ENCODE measurements around the gene DNMBP.
"Not testable (repeated sequence)": the region's sequence is repeated elsewhere in the genome, so short reads cannot be mapped to it uniquely, and the experiment has no call there.

The DNMBP gene

DNA sequence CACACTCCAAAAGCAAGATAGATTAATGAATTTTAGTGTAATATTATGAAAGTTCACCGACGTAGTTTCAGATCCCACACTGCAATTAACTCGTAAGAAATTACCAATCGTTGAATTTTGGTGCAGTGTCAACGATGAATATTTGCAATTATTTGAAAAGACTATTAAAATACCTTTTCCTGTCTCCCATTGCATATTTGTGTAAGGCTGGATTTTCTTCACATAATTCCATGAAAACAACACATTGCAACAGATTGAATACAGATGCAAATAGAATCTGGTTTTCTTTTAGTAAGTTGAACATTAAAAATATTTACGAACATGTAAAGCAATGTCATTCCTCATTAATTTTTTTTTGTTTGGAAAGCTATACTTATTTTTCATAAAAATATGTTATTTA, 50.9 kb downstream of the DNMBP start:
- FAIRE-seq (no peak), DNase-seq (ENCODE audit: extremely low spot score, insufficient read length, low read depth) (no peak)

DNA sequence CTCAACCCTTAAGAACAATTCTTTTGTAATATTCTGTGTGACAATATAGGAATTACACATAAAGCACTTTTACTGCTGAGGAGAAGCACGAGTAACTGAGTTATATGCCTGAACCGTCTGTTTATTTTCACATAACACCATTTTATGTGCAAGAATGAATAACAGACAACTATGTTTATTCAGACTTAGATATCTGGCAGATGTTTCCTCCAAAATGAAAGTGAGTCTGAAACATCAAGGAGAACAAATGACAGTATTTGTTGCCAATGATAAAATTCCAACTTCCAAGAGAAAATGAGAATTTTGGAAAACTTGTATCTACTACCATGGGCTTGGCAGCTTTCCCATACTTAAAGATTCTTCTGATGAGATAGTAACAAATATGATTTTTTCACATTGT, 51.4 kb downstream of the DNMBP start:
- no peak for DNase-seq (ENCODE audit: extremely low spot score, insufficient read length, low read depth)
- FAIRE-seq, result no peak

DNA sequence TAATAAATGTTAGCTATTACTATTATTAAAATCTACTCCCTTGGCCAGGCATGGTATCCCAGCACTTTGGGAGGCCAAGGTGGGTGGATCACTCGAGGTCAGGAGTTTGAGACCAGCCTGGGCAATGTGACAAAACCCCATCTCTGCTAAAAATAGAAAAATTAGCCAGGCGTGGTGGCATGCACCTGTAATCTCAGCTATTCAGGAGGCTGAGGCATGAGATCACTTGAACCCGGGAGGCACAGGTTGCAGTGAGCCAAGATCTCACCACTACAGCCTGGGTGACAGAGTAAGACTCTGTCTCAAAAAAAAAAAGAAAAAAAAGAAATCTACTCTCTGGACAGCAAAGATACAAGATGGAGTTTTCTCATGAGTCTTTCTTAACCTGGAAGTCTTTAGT, 56.2 kb downstream of the DNMBP start:
- not testable (repeated sequence) for FAIRE-seq; DNase-seq (ENCODE audit: extremely low spot score, insufficient read length, low read depth)

DNA sequence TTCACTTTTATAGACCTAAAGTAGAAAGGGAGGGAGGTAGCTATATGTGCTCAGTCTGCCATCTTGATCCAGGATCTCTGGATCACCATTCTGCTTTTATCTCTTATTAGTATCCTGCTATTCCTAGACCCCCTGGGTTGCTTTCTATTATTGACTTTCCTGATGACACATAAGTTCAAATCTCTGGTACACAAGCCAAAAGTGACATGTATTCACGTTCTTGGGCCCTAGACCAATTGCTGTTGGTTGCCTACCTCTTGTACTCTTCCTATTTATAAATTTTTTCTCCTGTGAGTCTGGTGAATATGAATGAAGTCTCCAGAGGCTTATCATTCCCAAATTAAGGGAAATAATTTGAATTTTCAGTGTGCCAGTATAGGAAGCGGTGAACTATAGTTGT, 56.9 kb downstream of the DNMBP start:
- FAIRE-seq (no peak), DNase-seq (ENCODE audit: extremely low spot score, insufficient read length, low read depth) (no peak)

DNA sequence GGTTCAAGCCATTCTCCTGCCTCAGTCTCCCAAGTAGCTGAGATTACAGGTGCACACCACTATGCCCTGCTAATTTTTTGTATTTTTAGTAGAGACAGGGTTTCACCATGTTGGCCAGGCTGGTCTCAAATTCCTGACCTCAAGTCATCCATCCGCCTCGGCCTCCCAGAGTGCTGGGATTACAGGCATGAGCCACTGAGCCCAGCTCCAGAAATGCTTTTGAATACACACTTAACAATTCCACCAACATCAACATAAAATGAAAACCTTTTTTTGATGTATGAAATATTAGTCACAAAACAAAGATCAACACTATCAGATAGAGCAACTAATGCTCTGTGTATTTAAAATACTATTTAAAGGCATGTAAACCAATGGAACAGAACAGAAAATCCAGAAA, 63.7 kb downstream of the DNMBP start:
- DNase-seq (ENCODE audit: extremely low spot score, insufficient read length, low read depth); FAIRE-seq: not testable (repeated sequence)

DNA sequence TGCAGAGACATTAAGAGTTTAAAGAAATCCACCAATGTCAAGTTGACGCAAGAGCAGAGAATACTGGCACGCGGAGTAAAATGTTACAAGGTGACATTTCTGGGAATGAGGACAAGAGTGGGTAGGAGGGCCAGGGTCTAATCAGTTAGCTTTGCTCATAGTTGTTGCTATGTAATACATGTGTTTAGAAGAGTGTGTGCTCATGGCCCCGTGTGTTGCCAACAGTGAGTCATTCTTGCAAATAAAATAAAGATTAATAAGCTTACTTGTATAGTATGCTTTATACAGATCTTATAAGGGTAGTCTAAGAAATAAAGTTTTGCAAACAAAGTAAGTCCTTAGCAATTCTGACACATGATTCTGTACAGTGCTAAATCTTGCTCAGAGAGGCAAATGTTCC, 64.5 kb downstream of the DNMBP start:
- FAIRE-seq (no peak), DNase-seq (ENCODE audit: extremely low spot score, insufficient read length, low read depth) (no peak)

DNA sequence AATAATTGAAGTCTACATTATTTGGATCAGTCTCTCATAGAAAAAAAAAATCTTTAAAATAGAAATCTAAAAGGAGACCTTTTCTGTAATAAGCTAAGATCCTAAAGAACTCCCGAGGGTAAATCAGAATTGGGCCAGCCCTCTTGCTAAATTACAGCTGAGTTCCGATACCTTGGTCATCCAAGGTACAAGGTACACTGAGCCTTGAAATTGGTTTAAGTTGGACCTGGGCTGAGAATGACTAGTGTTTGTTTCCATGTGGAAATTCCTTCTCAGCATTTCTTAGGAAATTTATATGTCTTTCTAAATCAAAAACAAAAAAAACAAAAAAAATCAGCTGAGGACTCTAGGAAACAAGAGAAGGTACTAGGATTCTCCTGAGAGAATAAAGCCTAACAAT, 64.9 kb downstream of the DNMBP start:
- FAIRE-seq (no peak), DNase-seq (ENCODE audit: extremely low spot score, insufficient read length, low read depth) (no peak)

DNA sequence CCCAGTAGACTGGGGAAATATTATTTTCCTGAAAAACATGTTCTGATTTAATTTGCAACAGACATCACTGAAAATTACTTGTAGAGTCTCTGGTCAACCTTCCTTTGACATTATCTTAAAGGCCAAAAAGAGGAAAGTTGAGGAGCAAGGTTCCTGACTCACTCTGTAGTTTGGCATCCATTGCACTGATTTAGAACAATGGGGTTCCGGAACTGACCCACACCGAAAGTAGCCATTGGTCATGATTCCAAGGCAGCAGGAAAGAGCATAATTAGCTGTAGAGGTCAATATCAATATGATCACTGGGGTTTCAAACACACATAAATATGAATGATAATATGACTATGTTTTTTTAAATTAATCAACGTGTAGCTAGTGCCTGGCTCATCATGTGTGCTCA, 65.8 kb downstream of the DNMBP start:
- no peak for FAIRE-seq
- DNase-seq (ENCODE audit: extremely low spot score, insufficient read length, low read depth), result no peak

DNA sequence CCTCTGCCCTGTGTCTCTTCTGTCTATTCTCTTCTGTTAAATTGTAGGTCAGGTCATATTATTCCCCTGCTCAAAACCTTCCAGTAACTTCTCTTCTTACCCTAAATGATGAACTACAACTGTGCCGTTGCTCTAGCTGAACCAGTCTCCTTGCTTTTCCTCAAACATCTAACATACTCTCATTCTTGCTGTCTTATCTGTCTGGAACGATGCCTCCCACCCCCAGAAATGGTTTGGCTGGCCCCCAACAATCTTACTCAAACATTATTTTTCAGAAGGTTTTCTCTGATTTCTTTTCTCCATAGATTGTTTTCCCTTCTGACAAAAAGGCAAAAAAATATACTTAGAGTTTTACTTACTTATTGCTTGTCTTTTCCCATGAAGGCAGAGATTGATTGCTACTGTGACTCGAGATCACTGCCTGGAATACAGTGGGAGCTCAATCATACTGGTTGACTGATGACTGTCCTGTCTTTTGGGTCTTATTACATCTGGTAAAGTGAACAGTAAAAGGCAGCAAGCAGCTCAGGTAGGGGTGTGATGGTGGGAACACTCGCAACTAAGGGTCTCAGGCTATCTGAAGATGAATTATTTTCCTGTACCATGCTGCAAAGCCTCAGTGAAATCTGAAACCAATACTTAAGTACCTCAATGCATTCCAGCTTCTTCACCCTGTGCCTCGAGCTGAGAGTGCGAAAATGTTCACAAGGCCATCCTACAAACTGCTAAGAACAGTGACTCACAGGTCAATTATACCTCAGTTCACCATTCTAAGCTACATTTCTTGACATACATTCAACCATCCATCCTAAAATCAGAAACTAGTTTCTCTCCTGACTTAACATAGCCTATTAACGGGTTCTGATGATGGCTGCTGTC, 67.6 kb downstream of the DNMBP start:
- DNase-seq (ENCODE audit: extremely low spot score, insufficient read length, low read depth) (no peak), FAIRE-seq (no peak)

DNA sequence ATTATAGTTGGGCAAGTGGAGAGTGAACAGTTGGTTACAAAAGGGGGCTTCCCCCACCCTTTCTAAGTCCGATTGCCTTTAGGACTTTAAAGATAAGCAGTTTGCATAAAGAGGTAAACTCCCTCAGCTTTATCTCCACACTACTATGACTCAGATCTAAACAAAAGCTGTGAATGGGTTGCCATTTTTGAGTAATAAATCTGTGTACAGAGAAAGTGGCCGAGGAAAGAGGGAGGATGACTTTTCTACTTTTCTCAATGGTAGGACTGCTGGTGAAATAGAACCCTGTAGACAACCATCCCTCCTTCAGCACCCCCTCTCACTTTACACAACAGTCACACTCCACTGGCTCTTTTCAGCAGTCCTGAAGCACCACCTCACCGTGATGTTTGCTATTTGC, 71.2 kb downstream of the DNMBP start:
- DNase-seq (ENCODE audit: extremely low spot score, insufficient read length, low read depth), result peak; percentile 30
- FAIRE-seq, result peak; percentile 41

DNA sequence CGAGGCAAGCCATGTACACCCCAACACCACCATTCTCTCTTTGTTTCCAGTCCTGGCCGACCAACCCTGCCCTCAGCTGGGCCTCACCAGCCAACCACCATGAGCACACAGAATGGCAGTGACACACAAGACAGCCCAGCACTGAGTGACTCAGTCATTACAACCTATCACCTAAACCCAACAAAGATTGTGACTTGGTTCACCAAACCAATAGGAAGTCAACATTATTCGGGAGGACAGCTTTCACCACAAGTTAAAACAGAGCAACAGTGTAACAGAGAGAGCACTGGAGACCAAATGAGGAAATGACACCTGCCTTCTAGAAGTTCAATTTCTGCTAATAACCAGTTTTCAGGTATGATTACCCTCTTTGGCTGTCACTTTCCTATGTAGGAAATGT, 72.1 kb downstream of the DNMBP start:
- DNase-seq (ENCODE audit: extremely low spot score, insufficient read length, low read depth) (peak; percentile 9), FAIRE-seq (no peak)

DNA sequence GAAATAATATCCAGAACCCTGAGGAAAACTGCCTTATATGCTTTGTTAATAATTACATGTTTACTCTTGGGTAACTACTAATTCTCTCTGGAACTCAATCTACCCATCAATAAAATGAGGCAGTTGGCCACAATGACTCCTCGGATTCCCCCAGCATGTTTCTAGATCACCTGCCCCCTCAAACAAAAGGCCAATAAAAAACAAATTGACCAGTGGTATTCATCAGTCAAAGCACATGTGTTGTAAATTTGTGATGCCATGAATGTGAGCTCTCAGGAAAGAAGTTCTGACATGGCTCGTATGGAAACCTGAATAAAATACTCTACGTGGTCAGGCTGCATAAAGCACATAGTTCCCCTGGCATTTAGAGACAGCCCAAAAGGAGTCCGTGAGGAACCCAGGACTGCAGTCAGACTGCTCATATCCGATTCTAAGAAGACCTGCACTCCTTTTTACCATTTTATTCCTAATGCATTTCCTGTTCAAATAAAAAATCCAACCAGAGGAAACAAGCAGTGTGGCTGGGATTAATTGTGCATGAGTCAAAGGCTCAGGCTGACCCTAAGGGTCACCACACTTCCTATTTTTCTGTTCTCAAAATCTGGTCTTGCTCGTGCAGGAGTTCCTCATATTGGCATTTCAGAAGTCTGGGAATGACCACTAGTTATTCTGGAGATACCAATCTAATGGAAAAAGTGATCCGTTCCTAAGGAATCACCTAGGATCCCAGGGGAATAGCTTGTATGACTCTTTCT, 77.4 kb downstream of the DNMBP start:
- DNase-seq (ENCODE audit: extremely low spot score, insufficient read length, low read depth), result not testable (repeated sequence)

DNA sequence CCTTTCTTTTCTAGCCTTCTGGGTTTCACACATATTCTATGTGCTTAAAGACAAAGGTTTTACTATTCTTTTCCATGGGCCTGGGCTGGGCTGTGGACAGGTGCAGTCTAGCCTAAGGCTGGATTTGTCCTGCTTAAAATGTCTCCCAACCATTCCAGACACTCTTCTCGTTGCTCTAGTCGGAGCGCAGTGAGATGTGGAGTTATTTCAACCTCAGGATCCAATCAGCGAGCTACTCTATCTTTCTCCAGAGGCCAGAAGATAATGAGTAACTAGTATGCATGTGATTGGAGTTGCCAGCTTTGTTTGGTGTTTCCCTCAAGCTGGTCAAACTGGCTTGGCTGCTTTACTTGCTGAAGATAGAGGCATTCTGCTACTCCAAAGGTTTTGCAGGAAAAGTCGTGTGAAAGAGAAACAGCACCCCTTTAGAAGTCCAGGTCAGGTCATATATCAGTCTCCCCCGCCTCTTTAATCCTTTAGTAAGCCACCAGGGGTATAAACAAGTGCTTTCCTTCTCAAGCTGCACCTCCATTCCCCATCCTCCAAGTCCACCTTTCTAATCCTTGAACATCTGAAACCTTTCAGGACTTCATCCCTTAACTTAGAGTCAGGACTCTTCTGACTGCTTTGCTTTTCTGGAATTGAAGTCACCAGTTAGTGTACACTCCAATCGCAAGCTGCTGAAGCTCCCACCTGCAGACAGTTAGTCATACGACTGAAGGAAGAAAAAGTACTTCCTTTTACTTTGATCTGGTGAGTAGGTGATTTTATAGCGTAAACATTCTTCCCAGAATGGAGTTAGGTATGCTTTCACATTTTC, 78.8 kb downstream of the DNMBP start:
- FAIRE-seq (no peak), DNase-seq (ENCODE audit: extremely low spot score, insufficient read length, low read depth) (no peak)

More for the DNA sequence above, 77.4 kb downstream of the DNMBP start:
- not testable (repeated sequence) for FAIRE-seq

DNA sequence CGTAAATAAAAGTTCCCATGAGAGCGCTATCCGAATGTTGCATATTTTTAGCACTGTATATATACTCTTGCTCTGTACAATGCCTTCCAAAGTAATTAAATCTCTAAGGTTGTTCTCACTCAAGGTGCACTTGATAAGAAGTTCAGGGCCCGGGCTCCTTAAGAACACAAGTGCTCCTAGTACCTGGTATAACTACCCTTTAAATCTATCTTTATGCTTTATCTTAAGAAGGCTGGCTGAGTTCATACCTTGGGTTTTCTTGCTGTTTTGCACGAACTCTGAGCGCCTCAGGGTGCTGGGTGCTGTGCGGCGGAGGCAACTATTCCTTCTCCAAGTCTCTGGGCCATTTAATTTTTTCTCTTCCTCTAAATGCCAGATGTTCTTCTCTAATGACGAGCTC, 80.4 kb downstream of the DNMBP start:
- no peak for FAIRE-seq

DNA sequence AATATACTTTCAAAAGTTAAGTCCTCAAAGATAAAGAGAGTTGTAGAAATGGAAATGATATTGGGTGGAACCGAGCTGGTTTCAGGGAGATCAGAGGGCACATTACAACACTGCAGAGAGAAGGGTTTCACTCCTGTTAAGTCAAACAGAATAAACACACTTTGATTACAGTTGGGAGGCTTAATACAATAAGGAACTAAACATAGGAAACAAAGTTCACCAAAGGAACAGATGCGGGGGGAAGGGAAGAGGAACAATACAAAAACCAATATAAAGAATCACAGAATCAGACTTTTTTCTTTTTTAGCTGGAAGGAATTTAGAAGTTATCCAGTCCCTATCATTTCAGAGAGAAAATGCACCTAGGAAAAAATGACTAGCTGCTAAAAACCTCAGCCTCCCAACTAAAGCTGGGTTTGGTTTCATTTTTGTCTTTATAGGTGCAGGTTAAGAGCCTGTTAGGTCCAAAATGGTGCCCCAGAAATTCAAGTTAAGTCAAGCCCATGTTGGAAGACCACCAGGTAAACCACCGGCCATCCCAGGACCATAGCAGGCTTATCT, 81.9 kb downstream of the DNMBP start:
- DNase-seq (ENCODE audit: extremely low spot score, insufficient read length, low read depth) (no peak), FAIRE-seq (no peak)

More for the DNA sequence above, 80.4 kb downstream of the DNMBP start:
- no peak for DNase-seq (ENCODE audit: extremely low spot score, insufficient read length, low read depth)

DNA sequence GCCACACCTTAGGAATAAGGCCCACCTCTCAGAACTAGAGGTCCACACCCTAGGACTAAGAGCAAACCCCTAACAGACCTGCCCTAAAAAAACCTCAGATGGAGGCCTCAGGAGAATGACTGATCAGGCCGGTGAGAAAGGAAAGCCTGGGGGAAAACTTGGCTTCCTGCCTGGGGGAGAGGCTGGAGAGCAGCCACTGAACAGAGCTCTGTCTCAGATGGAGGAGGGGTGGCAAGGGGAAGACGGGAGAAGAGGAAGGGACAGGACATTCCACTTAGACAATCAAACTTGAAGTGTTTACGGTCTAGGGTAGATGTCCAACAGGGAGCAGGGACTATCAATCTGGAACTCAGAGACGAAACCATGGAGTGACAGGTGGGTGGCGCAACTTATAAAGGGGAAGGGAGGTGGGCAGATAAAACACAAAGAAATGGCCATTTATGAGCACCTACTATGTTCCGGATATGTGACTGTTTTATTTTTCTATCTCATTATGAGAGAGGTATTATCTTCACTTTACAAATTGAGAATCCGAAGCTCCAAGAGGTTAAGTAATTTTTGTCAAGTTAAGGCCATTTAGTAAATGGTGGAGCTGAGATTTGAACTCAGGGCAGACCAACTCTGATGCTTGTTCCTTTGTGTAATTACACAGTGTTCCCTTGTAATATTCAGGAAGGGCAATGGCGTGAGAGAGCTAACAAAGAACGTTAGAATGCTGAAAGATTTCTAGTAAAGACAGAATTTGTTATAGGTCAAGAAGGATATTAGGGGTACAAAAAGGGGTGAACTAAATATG, 82.6 kb downstream of the DNMBP start:
- FAIRE-seq (no peak), DNase-seq (ENCODE audit: extremely low spot score, insufficient read length, low read depth) (no peak)

DNA sequence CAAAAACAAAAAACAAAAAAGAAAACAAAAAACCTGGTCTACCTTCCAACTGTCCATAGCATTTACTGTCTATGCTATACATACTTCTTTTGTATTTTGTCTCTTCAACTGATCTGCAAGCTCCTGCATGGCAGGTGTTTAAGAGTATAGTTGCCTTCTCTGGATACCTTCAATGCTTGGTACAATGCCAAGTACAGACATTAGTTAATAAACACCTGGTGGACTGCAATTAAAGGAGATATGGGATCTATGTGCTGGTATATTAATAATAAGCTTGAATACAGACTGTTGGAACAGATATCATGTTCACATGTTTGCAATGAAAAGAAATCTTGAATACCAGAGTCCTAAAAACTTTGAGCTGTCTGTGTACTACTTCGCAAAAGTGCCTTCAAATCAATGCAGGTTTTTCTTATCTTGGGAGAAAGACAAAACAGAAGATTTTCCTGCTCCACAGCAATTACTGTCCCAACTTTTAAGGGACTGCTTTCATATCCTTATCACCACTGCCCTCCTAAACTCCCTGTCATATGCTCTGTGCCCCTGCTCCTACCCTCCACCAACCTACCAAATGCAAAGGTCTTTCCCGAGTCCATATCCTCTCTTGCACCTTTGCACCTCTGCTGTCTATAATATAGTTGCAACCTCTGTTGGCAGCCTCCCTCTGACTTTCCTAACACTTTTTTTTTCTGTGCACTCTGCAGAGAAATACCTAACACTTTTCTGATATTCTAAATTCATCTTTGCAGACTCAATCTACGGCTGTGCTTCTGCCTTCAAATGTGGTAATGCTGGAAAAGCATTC, 85.1 kb downstream of the DNMBP start:
- FAIRE-seq (no peak), DNase-seq (ENCODE audit: extremely low spot score, insufficient read length, low read depth) (no peak)

DNA sequence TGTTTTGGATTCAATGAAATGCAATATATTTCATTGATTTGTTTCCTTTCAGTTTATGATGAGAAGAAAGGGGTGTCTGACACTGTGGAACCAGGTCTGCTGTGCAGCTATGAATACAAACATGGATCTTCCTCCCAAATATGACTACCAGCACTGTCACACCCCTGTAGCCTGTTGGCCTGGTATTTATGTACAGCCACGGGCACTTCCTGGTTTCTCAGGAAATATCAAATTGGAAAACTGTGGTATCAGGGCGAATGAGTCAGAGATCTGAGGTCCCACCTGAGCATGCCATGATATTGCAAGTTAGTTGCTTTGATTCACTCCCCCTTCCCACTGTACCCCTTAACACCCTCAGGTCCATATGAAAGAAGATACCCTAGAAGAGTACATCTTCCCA, 87.8 kb downstream of the DNMBP start:
- FAIRE-seq (no peak), DNase-seq (ENCODE audit: extremely low spot score, insufficient read length, low read depth) (no peak)

DNA sequence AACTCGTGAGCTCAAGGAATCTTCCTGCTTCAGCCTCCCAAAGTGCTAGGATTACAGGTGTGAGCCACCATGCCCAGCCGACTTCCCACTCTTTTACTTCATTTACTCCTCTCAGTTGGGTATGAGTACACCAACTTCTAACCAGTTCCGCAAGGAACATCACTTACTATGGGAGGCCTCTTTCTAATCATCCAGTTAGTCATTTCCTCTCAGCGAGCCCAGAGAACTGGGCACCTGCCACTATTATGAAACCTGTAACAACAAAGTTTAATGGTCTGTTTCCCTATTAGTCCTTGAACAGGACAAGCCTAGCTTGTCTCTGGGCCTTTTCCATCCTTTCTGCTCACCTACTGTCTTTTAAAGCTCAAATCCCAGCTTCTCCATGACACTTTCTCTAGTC, 88.8 kb downstream of the DNMBP start:
- FAIRE-seq (no peak), DNase-seq (ENCODE audit: extremely low spot score, insufficient read length, low read depth) (no peak)

Measured in GM18507 (cell line).